Naive B cell (primary cell): ENCODE data around the gene COMMD8. TPM values are rescaled to one million over a fixed set of nuclear protein-coding genes. Genes with fewer than 3 reads are reported as not detected.
A peak's percentile ranks its signal among the peaks of the same experiment; 100 is the strongest.

Source experiments
- ATAC-seq, 2 donors: fragments of 150-1000 bp; cut with Tn5 transposase; 2 replicates each; pipeline ENCODE4 v1.10.0; 2021; ENCODE audit warnings: low read depth in 2 of 2, mild to moderate bottlenecking in 2 of 2, moderate library complexity in 2 of 2
- DNase-seq: peaks from one replicate; pipeline ENCODE4 v3.0.0; 2022
- H3K27ac Mint-ChIP-seq, 6 donors: one replicate each; pipeline ENCODE4 v1.8.0; 2020 to 2022; ENCODE audit warnings: mild to moderate bottlenecking in 6 of 6, mixed read lengths in 6 of 6, moderate library complexity in 5 of 6, inconsistent platforms in 2 of 6
- H3K27me3 Mint-ChIP-seq, 3 donors: one replicate each; pipeline ENCODE4 v1.8.0; 2021 to 2022; ENCODE audit warnings: mixed read lengths in 3 of 3, mild to moderate bottlenecking in 1 of 3
- H3K36me3 Mint-ChIP-seq, 2 donors: one replicate each; pipeline ENCODE4 v1.8.0; 2020 to 2022; ENCODE audit warnings: mixed read lengths in 2 of 2, inconsistent platforms in 1 of 2, mild to moderate bottlenecking in 1 of 2
- H3K4me1 Mint-ChIP-seq, 3 donors: one replicate each; pipeline ENCODE4 v1.8.0; 2020 to 2022; ENCODE audit warnings: mixed read lengths in 3 of 3, inconsistent platforms in 1 of 3, mild to moderate bottlenecking in 1 of 3, moderate library complexity in 1 of 3
- H3K4me3 Mint-ChIP-seq, 8 donors: one replicate each; pipeline ENCODE4 v1.8.0; 2020 to 2022; ENCODE audit warnings: mild to moderate bottlenecking in 8 of 8, mixed read lengths in 8 of 8, moderate library complexity in 8 of 8, inconsistent platforms in 2 of 8
- H3K9me3 Mint-ChIP-seq, 7 donors: one replicate each; pipeline ENCODE4 v1.8.0; 2020 to 2022; ENCODE audit warnings: mixed read lengths in 7 of 7, mild to moderate bottlenecking in 5 of 7, inconsistent platforms in 2 of 7, moderate library complexity in 1 of 7
- polyA plus RNA-seq, 6 donors: library from polyadenylated mRNA; unstranded; fragments of 300-500 nt; fragmentation: Illumina TruSeq; gene quantifications; one replicate each; pipeline ENCODE4 v1.2.3, GENCODE V29; 2021; ENCODE audit warnings: low read depth in 6 of 6

COMMD8 gene
- polyA plus RNA-seq, 6 donors from 2014 or later = 49.5 to 90.7 (median 61.9) TPM

DNA sequence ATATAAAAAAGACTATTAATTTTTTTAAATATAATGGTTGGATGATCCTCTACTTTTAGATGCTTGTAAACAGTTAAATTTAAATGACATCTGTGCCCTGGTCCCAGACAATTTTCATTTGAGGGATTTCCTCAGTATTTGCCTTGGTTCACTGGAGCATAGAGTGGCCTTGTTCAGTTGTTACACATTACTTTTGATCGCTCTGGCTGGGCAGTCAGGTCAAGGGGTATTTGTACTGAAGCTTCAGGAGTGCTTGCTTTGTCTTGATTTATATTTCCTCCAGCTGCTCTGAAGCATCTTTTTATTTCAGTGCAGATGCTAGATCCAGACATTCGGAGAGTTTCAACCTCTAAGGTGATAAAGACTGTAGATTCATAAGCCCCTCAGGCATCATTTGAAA lies 50.0 kb downstream of the COMMD8 start:
- Mint-ChIP-seq H3K9me3 (peaks cover 0 to 4% (median 0%) of the 10 kb centered on the region in 7 donors), H3K27ac (peak overlapping the region in 1 of 6 donors; percentile 10), H3K27me3 (no peaks in the 10 kb centered on the region), H3K4me3 (no peak overlapping the region), H3K4me1 (no peaks in the 10 kb centered on the region), H3K36me3 (no peaks in the 10 kb centered on the region)
- no peak for ATAC-seq
- DNase-seq = no peak

- Mint-ChIP-seq H3K36me3 (no peaks in the 10 kb centered on the region), H3K4me1 (peaks cover 0 to 5% (median 4%) of the 10 kb centered on the region in 3 donors), H3K27ac (no peak overlapping the region), H3K9me3 (peaks cover 0 to 4% (median 0%) of the 10 kb centered on the region in 7 donors), H3K4me3 (no peak overlapping the region), H3K27me3 (no peaks in the 10 kb centered on the region)
- ATAC-seq (no peak), DNase-seq (no peak)
Measured at GRCh38 chr4:47410271-47410670, 53.2 kb downstream of the COMMD8 start.

GRCh38 chr4:47406408-47406807 lies 57.1 kb downstream of the COMMD8 start:
- Mint-ChIP-seq H3K4me1 (peaks cover 0 to 5% (median 4%) of the 10 kb centered on the region in 3 donors), H3K36me3 (no peaks in the 10 kb centered on the region), H3K4me3 (no peak overlapping the region), H3K27me3 (peaks cover 0 to 4% (median 0%) of the 10 kb centered on the region in 3 donors), H3K9me3 (peaks cover 0 to 4% (median 0%) of the 10 kb centered on the region in 7 donors), H3K27ac (peak overlapping the region in 2 of 6 donors; percentile 55 to 71)
- ATAC-seq (peak; percentile 55 to 75), DNase-seq (no peak)

Other genes with a start within 250 kb of the COMMD8 start
- gene ATP10D, start 21.6 kb upstream of the COMMD8 start, polyA plus RNA-seq = 10 to 100 TPM; 21.5 to 70.9 (median 43.8) TPM